ENCODE data around the gene CDH13.

Gene CDH13

DNA sequence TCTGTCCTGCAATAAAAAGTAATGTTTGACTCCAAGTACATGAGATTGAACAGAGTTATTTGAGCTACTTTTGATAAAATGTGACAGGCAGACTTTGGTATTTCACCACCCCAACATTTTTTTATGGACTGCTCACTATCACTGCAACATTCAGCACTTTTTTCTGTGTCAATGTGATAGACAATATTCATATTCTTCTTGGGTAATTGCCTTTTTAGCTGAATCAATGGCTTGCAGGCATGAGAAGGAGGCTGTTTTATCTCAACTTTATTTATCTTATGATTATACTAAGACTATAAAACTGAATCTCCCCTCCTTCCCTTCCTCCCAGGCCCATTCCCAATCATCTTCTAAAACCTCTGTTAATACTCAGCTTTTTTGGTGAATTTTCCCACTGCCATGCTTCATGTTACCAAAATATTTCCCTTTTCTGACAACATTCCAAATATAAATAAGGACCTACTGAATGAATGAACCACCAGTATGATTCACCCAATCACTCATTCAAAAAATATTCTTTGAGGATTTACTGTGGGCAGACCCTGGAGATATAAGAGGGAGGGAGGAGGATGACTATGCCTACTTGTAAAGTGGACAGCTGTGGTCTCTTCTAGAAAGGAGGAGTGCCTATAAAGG is 67.6 kb downstream of the CDH13 start:
- TF ChIP-seq TAF1 (IDR thresholded peaks at IDR 0.05; ENCODE audit: borderline replicate concordance, insufficient read depth, low read length) (no peak), SIN3A (IDR thresholded peaks at IDR 0.05; ENCODE audit: borderline replicate concordance, insufficient read depth, low read length) (no peak), FOXP2 (optimal IDR thresholded peaks at IDR 0.05; ENCODE audit: borderline replicate concordance, extremely low read depth, extremely low read length, insufficient read depth) (no peak), POLR2AphosphoS5 (IDR thresholded peaks at IDR 0.05; ENCODE audit: low read depth, low read length) (no peak), REST (IDR thresholded peaks at IDR 0.05; ENCODE audit: insufficient read depth in 1 of 2, low read depth in 2 of 2, low read length in 2 of 2) (no peak)

GRCh38 chr16:82695806-82696205 is 69.0 kb downstream of the CDH13 start:
- TF ChIP-seq SIN3A (IDR thresholded peaks at IDR 0.05; ENCODE audit: borderline replicate concordance, insufficient read depth, low read length) (no peak), POLR2AphosphoS5 (IDR thresholded peaks at IDR 0.05; ENCODE audit: low read depth, low read length) (no peak), REST (IDR thresholded peaks at IDR 0.05; ENCODE audit: insufficient read depth in 1 of 2, low read depth in 2 of 2, low read length in 2 of 2) (no peak), FOXP2 (optimal IDR thresholded peaks at IDR 0.05; ENCODE audit: borderline replicate concordance, extremely low read depth, extremely low read length, insufficient read depth) (no peak), TAF1 (IDR thresholded peaks at IDR 0.05; ENCODE audit: borderline replicate concordance, insufficient read depth, low read length) (no peak)

DNA sequence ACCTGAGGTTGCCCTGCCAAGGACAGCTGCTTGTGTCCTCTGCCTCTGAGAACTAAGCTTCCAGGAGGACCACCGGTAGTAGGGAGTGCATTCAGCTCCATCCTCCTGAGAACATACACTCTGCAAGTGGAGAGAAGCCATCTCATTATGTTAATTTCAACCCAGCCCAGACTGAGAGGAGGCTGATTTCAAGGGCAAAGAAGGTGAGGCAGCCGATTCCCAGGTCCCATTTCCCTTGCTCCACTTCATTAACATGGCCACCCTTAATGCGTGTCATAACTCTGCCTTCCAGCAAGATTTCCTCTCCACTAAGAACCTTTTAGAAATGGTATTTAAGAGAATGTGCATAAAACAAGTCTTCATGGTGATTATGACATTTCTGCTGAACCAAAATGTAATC is 72.5 kb downstream of the CDH13 start:
- TF ChIP-seq POLR2AphosphoS5 (IDR thresholded peaks at IDR 0.05; ENCODE audit: low read depth, low read length) (no peak), SIN3A (IDR thresholded peaks at IDR 0.05; ENCODE audit: borderline replicate concordance, insufficient read depth, low read length) (no peak), TAF1 (IDR thresholded peaks at IDR 0.05; ENCODE audit: borderline replicate concordance, insufficient read depth, low read length) (no peak), REST (IDR thresholded peaks at IDR 0.05; ENCODE audit: insufficient read depth in 1 of 2, low read depth in 2 of 2, low read length in 2 of 2) (no peak), FOXP2 (optimal IDR thresholded peaks at IDR 0.05; ENCODE audit: borderline replicate concordance, extremely low read depth, extremely low read length, insufficient read depth) (no peak)

GRCh38 chr16:82699711-82700495 is 73.1 kb downstream of the CDH13 start:
- TF ChIP-seq TAF1 (IDR thresholded peaks at IDR 0.05; ENCODE audit: borderline replicate concordance, insufficient read depth, low read length) (no peak), REST (IDR thresholded peaks at IDR 0.05; ENCODE audit: insufficient read depth in 1 of 2, low read depth in 2 of 2, low read length in 2 of 2) (no peak), FOXP2 (optimal IDR thresholded peaks at IDR 0.05; ENCODE audit: borderline replicate concordance, extremely low read depth, extremely low read length, insufficient read depth) (no peak), POLR2AphosphoS5 (IDR thresholded peaks at IDR 0.05; ENCODE audit: low read depth, low read length) (no peak), SIN3A (IDR thresholded peaks at IDR 0.05; ENCODE audit: borderline replicate concordance, insufficient read depth, low read length) (no peak)
